ENCODE data around the gene CCDC136. TPM values are rescaled to one million over a fixed set of nuclear protein-coding genes. Genes with fewer than 3 reads are reported as not detected.
A peak's percentile ranks its signal among the peaks of the same experiment; 100 is the strongest.

CCDC136 gene
- total RNA-seq, 1 experiment from 2014 or later = 3.2 TPM

DNA sequence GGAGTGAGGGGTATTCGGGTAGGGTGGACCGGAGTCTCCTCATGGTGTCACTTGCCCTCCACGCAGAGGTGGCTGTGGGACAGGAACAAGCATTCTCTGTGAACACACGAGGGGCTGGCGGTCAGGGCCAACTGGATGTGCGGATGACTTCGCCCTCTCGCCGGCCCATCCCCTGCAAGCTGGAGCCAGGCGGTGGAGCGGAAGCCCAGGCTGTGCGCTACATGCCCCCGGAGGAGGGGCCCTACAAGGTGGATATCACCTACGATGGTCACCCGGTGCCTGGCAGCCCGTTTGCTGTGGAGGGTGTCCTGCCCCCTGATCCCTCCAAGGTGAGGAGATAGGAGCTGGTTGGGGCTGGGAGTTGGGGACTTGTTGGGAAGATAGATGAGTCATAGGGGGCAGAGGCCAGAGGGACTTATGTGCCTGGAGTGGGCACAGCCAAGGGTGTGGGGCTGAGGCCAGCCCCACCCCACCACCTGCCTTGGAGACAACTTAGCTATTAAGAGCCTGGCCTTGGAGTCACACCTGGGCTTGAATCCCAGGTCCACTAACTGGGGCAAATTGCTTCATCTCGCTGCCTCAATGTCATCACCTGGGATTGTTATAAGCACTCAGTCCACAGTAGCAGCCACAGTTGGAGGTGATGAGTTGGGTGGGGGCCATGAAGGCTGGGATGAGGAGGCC lies 52.3 kb downstream of the CCDC136 start:
- no peak for DNase-seq (ENCODE audit: low read depth)

DNA sequence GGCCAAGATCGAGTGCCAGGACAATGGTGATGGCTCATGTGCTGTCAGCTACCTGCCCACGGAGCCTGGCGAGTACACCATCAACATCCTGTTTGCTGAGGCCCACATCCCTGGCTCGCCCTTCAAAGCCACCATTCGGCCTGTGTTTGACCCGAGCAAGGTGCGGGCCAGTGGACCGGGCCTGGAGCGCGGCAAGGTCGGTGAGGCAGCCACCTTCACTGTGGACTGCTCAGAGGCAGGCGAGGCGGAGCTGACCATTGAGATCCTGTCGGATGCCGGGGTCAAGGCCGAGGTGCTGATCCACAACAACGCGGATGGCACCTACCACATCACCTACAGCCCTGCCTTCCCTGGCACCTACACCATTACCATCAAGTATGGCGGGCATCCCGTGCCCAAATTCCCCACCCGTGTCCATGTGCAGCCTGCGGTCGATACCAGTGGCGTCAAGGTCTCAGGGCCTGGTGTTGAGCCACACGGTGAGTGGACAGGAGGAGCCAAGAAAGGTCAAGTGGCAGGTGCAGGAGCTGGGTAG lies 53.1 kb downstream of the CCDC136 start:
- DNase-seq (ENCODE audit: low read depth) = no peak

DNA sequence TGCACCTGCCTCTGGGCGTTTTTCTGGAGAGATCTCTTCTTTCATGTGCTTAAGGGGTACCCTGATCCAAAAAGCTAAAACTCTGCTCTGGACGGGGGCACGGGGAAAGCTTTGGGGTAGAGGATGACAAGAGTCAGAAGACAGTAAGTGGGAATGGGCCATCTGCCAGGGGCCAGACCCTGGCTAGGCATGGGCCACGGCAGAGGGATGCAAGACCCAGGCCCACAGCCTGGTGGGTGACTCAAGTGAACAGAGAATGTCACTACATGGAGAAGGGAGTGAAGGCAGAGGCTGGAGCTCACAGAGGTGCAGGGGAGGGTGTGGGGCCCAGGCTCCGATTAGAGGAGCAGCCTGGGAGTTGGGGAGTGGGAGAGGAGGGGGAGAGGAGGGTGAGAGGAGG lies 53.7 kb downstream of the CCDC136 start:
- DNase-seq (ENCODE audit: low read depth) = no peak

DNA sequence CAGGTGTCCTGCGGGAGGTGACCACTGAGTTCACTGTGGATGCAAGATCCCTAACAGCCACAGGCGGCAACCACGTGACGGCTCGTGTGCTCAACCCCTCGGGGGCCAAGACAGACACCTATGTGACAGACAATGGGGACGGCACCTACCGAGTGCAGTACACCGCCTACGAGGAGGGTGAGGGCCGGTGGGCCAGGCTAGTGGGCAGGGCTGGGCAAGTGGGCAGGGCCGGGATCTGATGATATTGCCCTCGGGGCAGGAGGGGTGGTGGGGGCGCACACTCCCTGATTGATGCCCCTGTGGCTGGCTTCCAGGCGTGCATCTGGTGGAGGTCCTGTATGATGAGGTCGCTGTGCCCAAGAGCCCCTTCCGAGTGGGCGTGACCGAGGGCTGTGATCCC lies 54.2 kb downstream of the CCDC136 start:
- DNase-seq (ENCODE audit: low read depth) = no peak

DNA sequence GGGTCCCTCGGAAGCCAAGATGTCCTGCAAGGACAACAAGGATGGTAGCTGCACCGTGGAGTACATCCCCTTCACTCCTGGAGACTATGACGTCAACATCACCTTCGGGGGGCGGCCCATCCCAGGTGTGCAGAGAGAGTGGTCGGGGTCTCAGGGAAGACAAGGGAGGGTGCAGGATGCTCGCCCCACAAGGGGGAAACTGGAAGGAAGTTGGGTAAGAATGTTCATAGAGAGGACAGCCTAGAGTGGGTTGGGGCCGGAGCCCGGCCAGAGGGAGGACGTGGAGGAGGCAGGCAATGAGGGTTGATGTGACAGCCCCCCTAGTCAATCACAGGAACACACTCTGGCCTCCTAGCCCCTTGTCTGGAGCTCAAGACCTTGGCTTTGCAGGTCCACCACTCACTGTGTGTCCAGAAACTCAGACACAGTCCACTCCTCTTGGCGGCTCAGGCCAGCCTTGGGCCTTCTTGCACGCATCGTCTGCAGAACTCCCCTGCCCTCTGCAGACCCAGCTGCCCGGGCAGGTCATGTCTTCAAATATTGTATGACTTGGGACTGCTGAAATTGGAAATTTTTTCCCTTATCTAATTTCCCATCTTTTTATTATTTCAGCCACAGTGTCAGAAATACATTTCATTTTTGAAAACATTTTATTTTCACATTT lies 55.1 kb downstream of the CCDC136 start:
- no peak for DNase-seq (ENCODE audit: low read depth)

DNA sequence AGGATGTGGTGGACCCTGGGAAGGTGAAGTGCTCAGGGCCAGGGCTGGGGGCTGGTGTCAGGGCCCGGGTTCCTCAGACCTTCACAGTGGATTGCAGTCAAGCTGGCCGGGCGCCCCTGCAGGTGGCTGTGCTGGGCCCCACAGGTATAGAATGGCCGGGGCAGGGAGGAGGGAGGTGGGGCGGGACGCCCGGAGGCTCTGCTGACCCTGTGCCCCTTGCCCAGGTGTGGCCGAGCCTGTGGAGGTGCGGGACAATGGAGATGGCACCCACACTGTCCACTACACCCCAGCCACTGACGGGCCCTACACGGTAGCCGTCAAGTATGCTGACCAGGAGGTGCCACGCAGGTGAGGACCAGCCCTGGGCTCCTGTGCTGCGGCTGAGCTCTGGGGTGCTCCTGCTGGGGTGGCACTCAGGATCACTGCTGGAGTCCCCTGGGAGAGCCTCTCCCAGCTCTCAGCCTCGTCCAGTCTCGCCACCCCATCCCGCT lies 56.0 kb downstream of the CCDC136 start:
- DNase-seq (ENCODE audit: low read depth) = no peak

DNA sequence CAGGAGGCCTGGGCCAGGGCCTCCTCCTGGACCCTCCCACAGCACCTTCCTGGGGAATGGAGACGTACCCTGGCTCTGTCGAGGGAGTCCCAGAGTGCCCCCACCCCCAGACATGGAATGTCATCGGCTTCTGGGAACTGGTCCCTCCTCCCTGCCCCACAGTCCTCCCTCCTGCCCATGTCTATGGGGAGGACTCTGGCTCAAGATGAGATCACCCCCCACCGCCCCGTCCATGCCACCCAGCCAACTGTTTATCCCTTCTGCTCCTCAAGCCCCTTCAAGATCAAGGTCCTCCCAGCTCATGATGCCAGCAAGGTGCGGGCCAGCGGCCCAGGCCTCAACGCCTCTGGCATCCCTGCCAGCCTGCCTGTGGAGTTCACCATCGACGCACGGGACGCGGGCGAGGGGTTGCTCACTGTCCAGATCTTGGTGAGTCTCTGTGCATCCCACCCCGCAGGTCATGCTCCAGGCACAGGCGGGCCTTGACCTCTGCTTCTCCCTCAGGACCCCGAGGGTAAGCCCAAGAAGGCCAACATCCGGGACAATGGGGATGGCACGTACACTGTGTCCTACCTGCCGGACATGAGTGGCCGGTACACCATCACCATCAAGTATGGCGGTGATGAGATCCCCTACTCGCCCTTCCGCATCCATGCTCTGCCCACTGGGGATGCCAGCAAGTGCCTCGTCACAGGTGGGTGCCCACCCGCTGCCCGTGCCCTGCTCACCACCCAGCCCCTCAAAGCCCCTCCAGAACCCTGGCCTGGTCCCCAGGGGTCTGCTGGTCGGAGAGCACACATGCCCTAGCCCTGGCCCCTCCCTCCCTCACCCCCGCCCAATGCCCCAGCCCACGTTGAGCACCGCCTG lies 56.8 kb downstream of the CCDC136 start:
- no peak for DNase-seq (ENCODE audit: low read depth)

DNA sequence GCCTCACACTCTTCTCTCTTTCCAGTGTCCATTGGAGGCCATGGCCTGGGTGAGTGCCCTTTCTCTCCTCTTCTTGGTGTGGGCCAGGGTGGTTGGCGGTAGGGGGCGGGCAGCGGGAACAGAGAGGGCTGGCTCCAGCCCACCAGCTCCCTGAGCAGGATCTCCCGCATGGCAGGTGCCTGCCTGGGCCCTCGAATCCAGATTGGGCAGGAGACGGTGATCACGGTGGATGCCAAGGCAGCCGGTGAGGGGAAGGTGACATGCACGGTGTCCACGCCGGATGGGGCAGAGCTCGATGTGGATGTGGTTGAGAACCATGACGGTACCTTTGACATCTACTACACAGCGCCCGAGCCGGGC lies 57.4 kb downstream of the CCDC136 start:
- no peak for DNase-seq (ENCODE audit: low read depth)

DNA sequence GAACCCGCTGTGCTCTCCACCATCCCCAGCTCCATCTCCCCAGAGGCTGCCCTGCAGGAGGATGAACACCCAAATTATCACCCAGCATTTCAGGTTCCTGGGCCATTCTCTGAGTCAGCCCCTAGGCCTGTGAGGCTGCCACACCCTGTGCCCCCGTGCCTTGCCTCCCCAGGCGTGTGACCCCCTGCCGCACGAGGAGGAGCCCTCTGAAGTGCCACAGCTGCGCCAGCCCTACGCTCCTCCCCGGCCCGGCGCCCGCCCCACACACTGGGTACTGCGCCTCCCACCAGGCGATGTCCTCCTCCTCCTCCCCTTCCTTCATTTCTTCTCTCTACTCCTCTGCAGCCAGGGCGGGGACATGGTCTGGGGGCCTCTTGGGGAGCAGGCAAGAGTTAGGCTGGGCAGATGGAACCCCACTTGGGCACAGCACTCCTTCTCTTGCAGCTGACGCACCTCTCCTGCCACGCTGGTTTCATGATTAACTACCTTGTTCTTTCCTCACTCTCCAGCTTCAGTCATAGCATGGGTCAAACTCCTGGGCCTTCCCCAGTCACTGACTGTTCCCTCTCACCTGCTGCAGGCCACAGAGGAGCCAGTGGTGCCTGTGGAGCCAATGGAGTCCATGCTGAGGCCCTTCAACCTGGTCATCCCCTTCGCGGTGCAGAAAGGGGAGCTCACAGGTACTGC lies 58.2 kb downstream of the CCDC136 start:
- DNase-seq (ENCODE audit: low read depth) = no peak

DNA sequence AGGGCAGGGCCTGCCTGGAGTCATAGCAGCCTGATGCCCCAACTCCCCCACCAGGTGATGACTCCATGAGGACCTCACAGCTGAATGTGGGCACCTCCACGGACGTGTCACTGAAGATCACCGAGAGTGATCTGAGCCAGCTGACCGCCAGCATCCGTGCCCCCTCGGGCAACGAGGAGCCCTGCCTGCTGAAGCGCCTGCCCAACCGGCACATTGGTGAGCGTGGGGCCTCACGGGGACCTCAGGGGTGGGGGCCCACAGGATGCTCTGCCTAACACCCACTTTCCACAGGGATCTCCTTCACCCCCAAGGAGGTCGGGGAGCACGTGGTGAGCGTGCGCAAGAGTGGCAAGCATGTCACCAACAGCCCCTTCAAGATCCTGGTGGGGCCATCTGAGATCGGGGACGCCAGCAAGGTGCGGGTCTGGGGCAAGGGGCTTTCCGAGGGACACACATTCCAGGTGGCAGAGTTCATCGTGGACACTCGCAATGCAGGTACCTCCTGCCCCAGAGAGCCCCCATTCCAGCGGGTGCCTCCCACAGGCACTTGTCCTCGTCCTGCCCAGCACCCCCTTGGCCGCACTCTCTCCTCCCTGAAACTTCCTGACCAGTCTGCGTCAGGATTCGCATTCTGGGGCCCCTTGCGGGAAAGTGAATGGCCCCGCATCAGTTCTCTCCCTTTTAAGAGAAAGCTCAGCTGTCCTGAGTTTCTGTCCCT lies 60.9 kb downstream of the CCDC136 start:
- no peak for DNase-seq (ENCODE audit: low read depth)

DNA sequence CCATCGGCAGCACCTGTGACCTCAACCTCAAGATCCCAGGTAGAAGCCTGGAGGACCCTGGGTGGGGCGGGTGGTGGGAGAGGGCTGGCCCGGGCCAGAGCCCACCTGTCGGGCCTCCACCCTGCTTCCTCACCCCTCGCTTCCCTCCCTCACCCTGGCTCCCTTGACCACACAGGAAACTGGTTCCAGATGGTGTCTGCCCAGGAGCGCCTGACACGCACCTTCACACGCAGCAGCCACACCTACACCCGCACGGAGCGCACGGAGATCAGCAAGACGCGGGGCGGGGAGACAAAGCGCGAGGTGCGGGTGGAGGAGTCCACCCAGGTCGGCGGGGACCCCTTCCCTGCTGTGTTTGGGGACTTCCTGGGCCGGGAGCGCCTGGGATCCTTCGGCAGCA lies 62.0 kb downstream of the CCDC136 start:
- DNase-seq (ENCODE audit: low read depth) = no peak

DNA sequence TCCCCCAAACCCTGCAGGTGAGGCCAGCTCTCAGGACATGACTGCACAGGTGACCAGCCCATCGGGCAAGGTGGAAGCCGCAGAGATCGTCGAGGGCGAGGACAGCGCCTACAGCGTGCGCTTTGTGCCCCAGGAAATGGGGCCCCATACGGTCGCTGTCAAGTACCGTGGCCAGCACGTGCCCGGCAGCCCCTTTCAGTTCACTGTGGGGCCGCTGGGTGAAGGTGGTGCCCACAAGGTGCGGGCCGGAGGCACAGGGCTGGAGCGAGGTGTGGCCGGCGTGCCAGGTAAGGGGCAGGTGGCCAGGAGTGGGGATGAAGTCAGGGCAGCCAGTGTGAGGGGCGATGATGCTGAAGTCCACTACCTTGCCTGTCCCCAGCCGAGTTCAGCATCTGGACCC lies 62.6 kb downstream of the CCDC136 start:
- DNase-seq (ENCODE audit: low read depth) = no peak

DNA sequence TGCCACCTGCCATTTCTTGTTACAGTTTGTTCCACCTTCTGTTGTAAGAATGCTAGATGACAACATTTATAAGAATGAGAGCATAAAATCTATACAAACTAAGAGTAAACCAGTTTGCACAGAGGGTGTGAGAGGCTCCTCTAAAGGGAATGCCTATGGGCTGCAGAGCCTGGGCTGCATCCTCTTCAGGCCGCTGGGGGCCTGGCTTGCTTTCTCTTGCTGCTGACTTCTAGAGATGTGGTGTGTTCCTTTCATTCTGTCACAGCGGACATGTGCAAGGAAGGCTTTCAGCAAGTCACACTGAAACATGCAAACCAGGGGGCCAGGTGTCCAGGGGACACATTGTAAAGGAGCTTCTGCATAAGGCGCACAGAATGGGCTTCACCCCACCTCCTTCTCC lies 63.8 kb downstream of the CCDC136 start:
- DNase-seq (ENCODE audit: low read depth) = no peak

DNA sequence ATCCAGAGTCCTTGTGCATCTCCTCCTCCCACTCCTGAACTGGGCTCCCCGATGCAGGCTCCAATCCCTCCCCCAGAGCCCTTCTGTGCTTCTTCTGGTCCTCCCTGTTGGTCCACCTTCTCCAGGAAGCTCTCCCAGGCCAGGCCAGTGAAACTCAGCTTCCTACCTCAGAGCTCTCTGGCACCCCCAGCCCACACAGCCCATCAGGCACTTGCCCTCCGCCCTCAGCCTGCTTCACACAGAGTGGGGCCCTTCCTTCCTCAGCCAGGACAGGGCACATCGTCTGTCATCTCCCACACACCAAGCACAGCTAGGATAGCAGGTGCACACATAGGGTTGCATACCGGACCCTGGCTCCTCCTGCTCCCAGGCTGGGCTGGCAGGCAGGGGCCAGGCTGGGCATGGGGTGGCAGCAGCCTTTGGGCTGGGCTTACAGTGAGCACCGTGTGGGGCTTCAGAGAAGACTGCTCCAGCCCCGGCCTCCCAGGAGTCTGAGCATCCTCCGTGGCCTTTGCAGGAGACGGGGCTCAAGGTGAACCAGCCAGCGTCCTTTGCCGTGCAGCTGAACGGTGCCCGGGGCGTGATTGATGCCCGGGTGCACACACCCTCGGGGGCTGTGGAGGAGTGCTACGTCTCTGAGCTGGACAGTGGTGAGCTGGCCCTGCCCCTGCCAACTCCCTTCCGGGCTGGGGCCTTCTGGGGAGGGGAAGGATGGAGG lies 64.4 kb downstream of the CCDC136 start:
- DNase-seq (ENCODE audit: low read depth) = no peak

DNA sequence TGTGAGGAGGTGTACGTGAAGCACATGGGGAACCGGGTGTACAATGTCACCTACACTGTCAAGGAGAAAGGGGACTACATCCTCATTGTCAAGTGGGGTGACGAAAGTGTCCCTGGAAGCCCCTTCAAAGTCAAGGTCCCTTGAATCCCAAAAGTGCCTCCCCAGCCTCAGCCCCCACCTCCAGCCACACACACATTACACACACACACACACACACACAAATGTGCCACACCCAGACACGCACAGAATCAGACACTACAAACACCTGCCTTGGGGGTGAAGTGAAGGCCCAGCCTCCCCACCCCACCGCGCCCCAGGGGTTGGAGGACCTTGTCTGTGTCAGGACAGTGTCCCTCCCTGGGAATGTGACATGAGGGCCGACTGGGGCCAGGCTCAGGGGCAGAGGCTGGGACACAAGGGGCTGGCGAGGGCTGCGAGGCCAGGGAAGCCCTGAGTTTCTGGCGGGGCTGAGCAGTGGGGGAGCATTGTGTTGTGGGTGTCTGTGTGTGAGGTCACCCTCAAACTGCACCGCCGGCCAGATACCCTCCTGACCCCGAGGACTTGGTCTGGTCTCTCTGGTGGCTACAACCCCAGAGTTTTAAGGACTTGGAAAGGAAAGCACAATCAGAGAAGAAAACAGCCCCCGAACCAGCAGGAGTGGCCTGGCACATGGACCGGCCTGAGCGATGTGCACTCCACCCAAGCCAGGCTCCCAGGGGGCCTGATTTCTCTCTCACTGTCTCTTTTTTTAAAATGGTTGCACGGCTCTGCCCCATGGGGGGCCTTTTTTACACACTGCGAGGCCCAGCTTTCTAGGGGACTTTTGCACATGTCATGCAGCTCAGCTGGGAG lies 66.8 kb downstream of the CCDC136 start:
- DNase-seq (ENCODE audit: low read depth) = no peak

DNA sequence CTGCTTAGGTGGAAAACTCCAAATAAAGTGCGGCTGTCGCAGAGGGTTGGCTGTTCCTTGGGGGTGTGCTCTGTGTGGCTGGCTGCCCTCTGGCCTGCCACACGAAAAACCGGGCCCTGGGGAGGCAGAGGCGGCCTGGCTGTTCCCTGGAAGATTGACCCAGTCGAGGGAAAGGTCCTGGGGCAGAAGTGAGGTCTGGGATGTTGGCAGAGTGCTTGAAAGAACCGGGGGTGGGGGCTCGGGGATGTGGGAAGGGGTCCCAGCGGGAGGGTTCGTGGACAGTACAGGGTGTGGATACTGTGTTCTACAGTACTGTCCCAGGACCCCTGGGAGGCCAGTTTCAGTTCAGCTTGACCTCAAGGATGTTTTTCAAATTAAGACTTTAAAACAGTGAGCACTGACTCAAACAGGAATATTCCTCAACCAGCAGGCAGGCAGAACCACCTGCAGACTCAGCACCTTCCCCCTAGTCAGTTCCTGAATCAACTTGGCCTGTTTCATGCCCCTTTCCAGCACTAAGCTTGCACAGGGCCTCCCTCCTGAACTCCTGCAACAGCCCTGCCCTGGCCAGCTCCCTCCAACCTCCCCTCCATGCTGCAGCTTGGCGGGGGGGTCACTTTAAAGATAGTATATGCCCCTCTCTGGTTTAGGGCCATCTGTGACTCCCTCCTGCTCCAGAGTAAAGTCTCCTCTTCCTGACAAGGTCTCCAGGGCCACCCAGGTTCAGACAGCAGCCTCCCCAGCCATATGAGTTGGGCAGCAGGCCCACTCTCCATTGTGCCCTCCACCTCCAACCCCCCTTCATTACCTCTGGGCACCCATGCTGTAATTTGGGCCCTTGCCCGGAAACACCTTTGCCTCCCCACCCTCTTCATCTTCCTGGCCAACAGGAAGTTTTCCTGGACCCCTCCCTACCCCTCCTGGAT lies 67.7 kb downstream of the CCDC136 start:
- DNase-seq (ENCODE audit: low read depth) = no peak

DNA sequence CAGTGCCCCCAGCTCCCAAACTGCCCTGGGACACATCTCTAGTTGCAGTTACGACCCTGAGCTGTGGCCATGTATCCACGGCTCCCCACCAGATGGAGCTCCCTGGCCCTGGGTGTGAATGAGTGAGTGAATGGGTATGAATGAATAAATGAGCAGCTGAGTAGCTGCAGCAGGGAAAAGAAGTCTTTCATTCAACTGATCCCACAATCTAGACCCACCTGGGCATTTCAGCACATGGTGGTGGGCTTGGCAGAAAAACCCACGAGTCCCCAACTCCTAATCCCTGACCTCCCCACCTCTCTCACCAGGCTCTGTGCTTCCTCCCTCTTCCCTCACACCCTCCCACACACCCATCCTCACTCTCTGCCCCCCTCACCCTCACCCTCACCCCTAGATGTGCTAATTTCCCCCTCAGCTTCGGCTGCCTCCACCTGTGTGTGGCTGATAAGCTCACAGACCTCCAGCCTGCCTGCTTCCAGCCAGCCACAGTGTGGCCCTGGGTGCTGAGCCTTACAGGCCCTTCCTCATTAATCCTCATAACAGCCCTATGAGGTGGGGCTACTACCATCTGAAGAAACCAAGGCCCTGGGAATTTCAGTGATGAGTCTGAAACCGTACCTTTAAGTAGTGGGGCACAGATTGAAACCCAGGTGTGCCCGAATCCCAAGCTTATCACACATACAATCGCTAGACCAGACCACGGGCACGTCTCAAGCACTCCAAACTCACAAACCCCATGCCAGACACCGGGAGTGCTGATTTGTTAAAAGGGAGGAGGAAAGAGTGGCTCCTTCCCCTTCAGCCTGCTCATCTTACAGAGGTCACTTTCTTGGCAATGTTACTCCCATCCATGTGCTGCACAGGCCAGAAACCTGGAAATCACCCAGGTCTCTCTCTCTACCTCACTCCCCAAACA lies 68.6 kb downstream of the CCDC136 start:
- DNase-seq (ENCODE audit: low read depth) = peak; percentile 48

All from LHCN-M2 (cell line).